ENCODE data around the gene ABCB4. TPM values are rescaled to one million over a fixed set of nuclear protein-coding genes. Genes with fewer than 3 reads are reported as not detected.

ABCB4 gene
- total RNA-seq = 1 to 10 TPM in 2 of 4 donors, under 1 TPM in 1, not detected in 1; 0.17 to 4.3 (median 3.7) TPM

- no peaks in the 10 kb centered on the region for H3K9me3 ChIP-seq
- H3K36me3 ChIP-seq = no peaks in the 10 kb centered on the region
- H3K4me3 ChIP-seq (replicated peaks in 1 of 3) = peak within 1 kb of the TSS in 2 of 3 donors; percentile 10 to 25
- intact Hi-C loops (cut with DNase I) = no loop called here
- H3K27ac ChIP-seq = peak within 1 kb of the TSS in 1 of 3 donors; percentile 8
- WGBS, 2 donors = 0 to 25% methylated on average over 2 to 11 of the region's 80 CpGs
- no peaks in the 10 kb centered on the region for H3K4me1 ChIP-seq
- no peak for TF ChIP-seq CTCF (IDR thresholded peaks at IDR 0.05)
- no peak for TF ChIP-seq POLR2A (IDR thresholded peaks at IDR 0.05)
- peak in 1 of 2 donors; percentile 8 for DNase-seq
- no peaks in the 10 kb centered on the region for H3K27me3 ChIP-seq
Observed at GRCh38 chr7:87475359-87476178, at the start of gene ABCB4. TSS of gene ABCB4 (minus strand) at chr7:87475680. CDS start at chr7:87475465, 215 bp downstream.

DNA sequence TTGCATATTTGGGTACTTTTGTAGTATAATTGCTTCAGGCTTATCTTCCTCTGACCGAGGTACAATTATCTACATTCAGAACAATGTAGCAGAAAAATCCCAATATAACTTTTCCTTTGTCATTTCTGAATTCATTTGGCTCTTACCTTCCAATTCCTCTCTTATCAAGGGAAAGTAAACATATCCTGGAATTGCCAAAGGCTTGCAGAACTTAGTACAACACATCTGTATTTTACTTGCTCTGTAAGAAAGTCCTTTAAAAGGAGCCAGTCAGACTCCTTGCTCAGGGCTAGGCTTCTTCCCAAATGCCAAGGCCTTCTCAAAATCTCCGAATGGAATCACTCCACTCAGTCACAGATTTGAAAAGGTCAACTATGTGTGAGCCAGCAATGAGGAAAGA is 43.3 kb upstream of the ABCB4 start:
- Histone ChIP-seq H3K27ac (no peak overlapping the region), H3K9me3 (no peaks in the 10 kb centered on the region), H3K4me3 (replicated peaks in 1 of 3) (no peak overlapping the region), H3K36me3 (no peaks in the 10 kb centered on the region), H3K4me1 (no peaks in the 10 kb centered on the region), H3K27me3 (no peaks in the 10 kb centered on the region)
- no peak for DNase-seq
- no peak for TF ChIP-seq CTCF (IDR thresholded peaks at IDR 0.05)
- TF ChIP-seq POLR2A (IDR thresholded peaks at IDR 0.05) = no peak
- 63 to 77% methylated on average over 2 of the region's 2 CpGs for WGBS, 2 donors
- intact Hi-C loops (cut with DNase I) = no loop called here

DNA sequence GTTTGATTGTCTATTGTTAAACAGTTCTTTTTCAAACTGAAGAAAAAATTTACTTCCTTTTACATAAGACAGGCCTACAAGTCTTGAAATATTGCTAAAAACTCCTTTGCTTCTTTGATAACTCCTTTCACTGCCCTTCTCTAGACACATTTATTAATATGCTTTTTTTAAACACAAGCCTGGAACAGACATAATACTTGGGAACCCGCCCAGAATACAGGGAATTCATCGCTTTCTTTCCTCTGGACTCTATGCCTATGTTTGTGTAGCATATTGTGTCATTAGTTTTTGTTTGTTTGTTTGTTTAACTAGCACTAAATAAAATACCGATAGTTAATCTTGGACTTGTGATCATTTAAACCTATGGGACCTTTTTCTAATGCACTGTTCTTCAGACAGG is 42.4 kb upstream of the ABCB4 start:
- TF ChIP-seq POLR2A (IDR thresholded peaks at IDR 0.05) = no peak
- TF ChIP-seq CTCF (IDR thresholded peaks at IDR 0.05) = no peak
- no peak for DNase-seq
- 84 to 85% methylated on average over 3 of the region's 3 CpGs for whole genome bisulfite sequencing, 2 donors
- intact Hi-C loops (cut with DNase I) = no loop called here
- Histone ChIP-seq H3K27me3 (no peaks in the 10 kb centered on the region), H3K4me1 (no peaks in the 10 kb centered on the region), H3K9me3 (no peaks in the 10 kb centered on the region), H3K36me3 (no peaks in the 10 kb centered on the region), H3K4me3 (replicated peaks in 1 of 3) (no peak overlapping the region), H3K27ac (no peak overlapping the region)

- Histone ChIP-seq H3K4me3 (replicated peaks in 1 of 3) (no peak overlapping the region), H3K9me3 (no peaks in the 10 kb centered on the region), H3K36me3 (no peaks in the 10 kb centered on the region), H3K27me3 (no peaks in the 10 kb centered on the region), H3K4me1 (no peaks in the 10 kb centered on the region), H3K27ac (no peak overlapping the region)
- DNase-seq = no peak
- TF ChIP-seq CTCF (IDR thresholded peaks at IDR 0.05) = no peak
- no peak for TF ChIP-seq POLR2A (IDR thresholded peaks at IDR 0.05)
- intact Hi-C loops (cut with DNase I) = no loop called here
- 72 to 81% methylated on average over 3 of the region's 3 CpGs for WGBS, 2 donors
Observed at GRCh38 chr7:87517136-87517815, 41.8 kb upstream of the ABCB4 start.

All from thyroid gland (tissue), 4 donors.